ENCODE data around the gene KLHL18. TPM values are rescaled to one million over a fixed set of nuclear protein-coding genes. Genes with fewer than 3 reads are reported as not detected.
"Not testable (repeated sequence)": the region's sequence is repeated elsewhere in the genome, so short reads cannot be mapped to it uniquely, and the experiment has no call there.

Gene KLHL18
- total and polyA plus RNA-seq, 2 of the 4 experiments (the other 2 are of a cell fraction) = 29.1 to 76.2 TPM

DNA sequence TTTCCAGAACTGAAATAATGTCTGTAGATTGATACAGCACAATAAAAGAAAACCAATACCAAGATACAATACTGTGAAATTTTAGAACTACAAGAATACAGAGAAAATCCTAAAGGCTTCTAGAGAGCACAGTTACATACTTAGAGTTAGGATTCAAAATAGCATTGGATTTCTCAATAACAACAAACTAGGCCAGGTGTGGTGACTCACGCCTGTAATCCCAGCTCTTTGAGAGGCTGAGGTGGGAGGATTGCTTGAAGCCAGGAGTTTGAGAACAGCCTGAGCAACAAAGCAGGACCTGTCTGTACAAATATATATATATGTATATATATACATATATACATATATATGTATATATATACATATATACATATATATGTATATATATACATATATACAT lies 33.4 kb downstream of the KLHL18 start:
- in situ Hi-C loops (cut with MboI; ENCODE audit: low sequenced_read_pairs); H2BK5ac ChIP-seq (ENCODE audit: low read depth, low read length, poor library complexity, severe bottlenecking); H3K36me3 ChIP-seq (ENCODE audit: control insufficient read depth, insufficient read depth, low read length); H4K91ac ChIP-seq (ENCODE audit: insufficient read depth, low read depth, low read length); H4K20me1 ChIP-seq (ENCODE audit: insufficient read depth, low read length); H2BK120ac ChIP-seq (ENCODE audit: low read depth, low read length); dilution Hi-C loops (cut with HindIII; ENCODE audit: low sequenced_read_pairs, unreplicated experiment); H2BK15ac ChIP-seq (ENCODE audit: low read depth, low read length); CTCF ChIA-PET; ATAC-seq (ENCODE audit: low read depth); H3K27me3 ChIP-seq (ENCODE audit: control insufficient read depth, insufficient read depth, low read length); H2AK9ac ChIP-seq (replicated peaks; ENCODE audit: low read depth, low read length, poor library complexity); H2AK5ac ChIP-seq (ENCODE audit: low read depth, low read length); H3K4ac ChIP-seq (ENCODE audit: low read depth, low read length); H3K14ac ChIP-seq (replicated peaks; ENCODE audit: low read depth, low read length); BruUV-seq (replicated peaks); H3K9me3 ChIP-seq (ENCODE audit: control insufficient read depth, insufficient read depth, low read length); POLR2A ChIA-PET (ENCODE audit: unreplicated experiment); H2AFZ ChIP-seq (replicated peaks; ENCODE audit: low read length, poor library complexity); H3K4me2 ChIP-seq (ENCODE audit: low read depth, low read length); H2BK20ac ChIP-seq (ENCODE audit: low read depth, low read length); H3K4me3 ChIP-seq (ENCODE audit: insufficient read depth, low read depth, low read length); H3K18ac ChIP-seq (ENCODE audit: low read depth, low read length); H4K5ac ChIP-seq (ENCODE audit: low read depth, low read length); H3K23ac ChIP-seq (ENCODE audit: low read depth, low read length); H3K27ac ChIP-seq (ENCODE audit: insufficient read depth, low read length); H4K8ac ChIP-seq (ENCODE audit: low read depth in 2 of 2, low read length in 2 of 2); H3K56ac ChIP-seq (ENCODE audit: extremely low read depth, insufficient read depth, low read length); H3K9ac ChIP-seq (ENCODE audit: low read depth, low read length): not testable (repeated sequence)
- intact Hi-C loops (cut with micrococcal nuclease) = loop anchor here (5.0 kb wide), 1 partner anchor 279 kb away; no protein-coding TSS in a partner anchor
- WGBS, 2 experiments (ENCODE audit: extremely low coverage in 2 of 2, insufficient read length in 1 of 2) = no CpG with 5 or more reads among the region's 1 CpG
- Histone ChIP-seq H3K79me1 (ENCODE audit: low read depth in 1 of 2, low read length in 2 of 2) (peaks cover 18 to 49% of the 10 kb centered on the region in 2 experiments), H3K4me1 (ENCODE audit: control insufficient read depth, insufficient read depth, low read length) (peaks cover 13% of the 10 kb centered on the region), H3K9me1 (ENCODE audit: insufficient read depth, low read length) (peaks cover 11% of the 10 kb centered on the region; the same call in 1 of the 2 replicates)
- DNase-seq = peak; percentile 25

Measured in IMR-90 (cell line).